ENCODE measurements around the gene DELE1.

DELE1 gene

GRCh38 chr5:141976176-141976575, 52.5 kb downstream of the DELE1 start:
- no peak overlapping the region for H2AFZ ChIP-seq (ENCODE audit: low read depth, low read length)
- no peak overlapping the region for H3K9ac ChIP-seq (ENCODE audit: low read depth, low read length)
- H3K36me3 ChIP-seq (ENCODE audit: insufficient read depth, low read length), result peaks cover 72% of the 10 kb centered on the region
- no peak overlapping the region for H3K4me2 ChIP-seq (ENCODE audit: insufficient read depth, low read length)
- DNase-seq (no peak), ATAC-seq (ENCODE audit: insufficient read depth, low read depth) (no peak)
- no peaks in the 10 kb centered on the region for H4K20me1 ChIP-seq (ENCODE audit: insufficient read depth, low read length)
- H3K27me3 ChIP-seq (ENCODE audit: insufficient read depth, low read length, poor library complexity), result no peaks in the 10 kb centered on the region
- TF ChIP-seq CTCF (IDR thresholded peaks at IDR 0.05; ENCODE audit: borderline replicate concordance, extremely low read depth, low read length, poor library complexity, severe bottlenecking), result no peak
- no peak for TF ChIP-seq EZH2 (IDR thresholded peaks at IDR 0.05; ENCODE audit: borderline replicate concordance, low read depth, low read length, severe bottlenecking)
- no peak overlapping the region for H3K4me3 ChIP-seq (ENCODE audit: low read depth in 1 of 2, low read length in 2 of 2)
- no peak overlapping the region for H3K27ac ChIP-seq (ENCODE audit: low read length)
- H3K4me1 ChIP-seq (ENCODE audit: insufficient read depth, low read length), result peaks cover 3% of the 10 kb centered on the region; the same call in 1 of the 2 replicates
- peaks cover 22% of the 10 kb centered on the region for H3K79me2 ChIP-seq (ENCODE audit: insufficient read depth, low read length)
- no peaks in the 10 kb centered on the region for H3K9me3 ChIP-seq (ENCODE audit: insufficient read depth, low read length, severe bottlenecking)

GRCh38 chr5:141978389-141978788, 54.7 kb downstream of the DELE1 start:
- Histone ChIP-seq H3K9me3 (ENCODE audit: insufficient read depth, low read length, severe bottlenecking) (no peaks in the 10 kb centered on the region), H4K20me1 (ENCODE audit: insufficient read depth, low read length) (no peaks in the 10 kb centered on the region), H3K4me1 (ENCODE audit: insufficient read depth, low read length) (no peaks in the 10 kb centered on the region), H3K4me2 (ENCODE audit: insufficient read depth, low read length) (no peak overlapping the region), H3K79me2 (ENCODE audit: insufficient read depth, low read length) (peaks cover 5% of the 10 kb centered on the region; the same call in 1 of the 2 replicates), H3K27me3 (ENCODE audit: insufficient read depth, low read length, poor library complexity) (no peaks in the 10 kb centered on the region), H3K27ac (ENCODE audit: low read length) (no peak overlapping the region), H3K9ac (ENCODE audit: low read depth, low read length) (no peak overlapping the region), H2AFZ (ENCODE audit: low read depth, low read length) (no peak overlapping the region), H3K36me3 (ENCODE audit: insufficient read depth, low read length) (peaks cover 84% of the 10 kb centered on the region), H3K4me3 (ENCODE audit: low read depth in 1 of 2, low read length in 2 of 2) (no peak overlapping the region)
- DNase-seq (no peak), ATAC-seq (ENCODE audit: insufficient read depth, low read depth) (no peak)
- TF ChIP-seq CTCF (IDR thresholded peaks at IDR 0.05; ENCODE audit: borderline replicate concordance, extremely low read depth, low read length, poor library complexity, severe bottlenecking) (no peak), EZH2 (IDR thresholded peaks at IDR 0.05; ENCODE audit: borderline replicate concordance, low read depth, low read length, severe bottlenecking) (no peak)

GRCh38 chr5:141982626-141983025, 59.0 kb downstream of the DELE1 start:
- Histone ChIP-seq H3K27ac (ENCODE audit: low read length) (no peak overlapping the region), H3K9ac (ENCODE audit: low read depth, low read length) (no peak overlapping the region), H3K4me1 (ENCODE audit: insufficient read depth, low read length) (no peaks in the 10 kb centered on the region), H3K79me2 (ENCODE audit: insufficient read depth, low read length) (no peaks in the 10 kb centered on the region), H3K4me2 (ENCODE audit: insufficient read depth, low read length) (no peak overlapping the region), H3K4me3 (ENCODE audit: low read depth in 1 of 2, low read length in 2 of 2) (no peak overlapping the region), H2AFZ (ENCODE audit: low read depth, low read length) (no peak overlapping the region), H3K36me3 (ENCODE audit: insufficient read depth, low read length) (peaks cover 88% of the 10 kb centered on the region), H4K20me1 (ENCODE audit: insufficient read depth, low read length) (peaks cover 3% of the 10 kb centered on the region; the same call in 1 of the 2 replicates), H3K27me3 (ENCODE audit: insufficient read depth, low read length, poor library complexity) (no peaks in the 10 kb centered on the region), H3K9me3 (ENCODE audit: insufficient read depth, low read length, severe bottlenecking) (no peaks in the 10 kb centered on the region)
- TF ChIP-seq EZH2 (IDR thresholded peaks at IDR 0.05; ENCODE audit: borderline replicate concordance, low read depth, low read length, severe bottlenecking), result no peak
- no peak for TF ChIP-seq CTCF (IDR thresholded peaks at IDR 0.05; ENCODE audit: borderline replicate concordance, extremely low read depth, low read length, poor library complexity, severe bottlenecking)
- DNase-seq, result no peak
- no peak for ATAC-seq (ENCODE audit: insufficient read depth, low read depth)

- no peak overlapping the region for H3K4me2 ChIP-seq (ENCODE audit: insufficient read depth, low read length)
- no peaks in the 10 kb centered on the region for H3K27me3 ChIP-seq (ENCODE audit: insufficient read depth, low read length, poor library complexity)
- no peak overlapping the region for H3K27ac ChIP-seq (ENCODE audit: low read length)
- H3K9me3 ChIP-seq (ENCODE audit: insufficient read depth, low read length, severe bottlenecking), result no peaks in the 10 kb centered on the region
- TF ChIP-seq CTCF (IDR thresholded peaks at IDR 0.05; ENCODE audit: borderline replicate concordance, extremely low read depth, low read length, poor library complexity, severe bottlenecking) (no peak), EZH2 (IDR thresholded peaks at IDR 0.05; ENCODE audit: borderline replicate concordance, low read depth, low read length, severe bottlenecking) (no peak)
- peaks cover 73% of the 10 kb centered on the region for H3K36me3 ChIP-seq (ENCODE audit: insufficient read depth, low read length)
- DNase-seq, result no peak
- H3K4me3 ChIP-seq (ENCODE audit: low read depth in 1 of 2, low read length in 2 of 2), result no peak overlapping the region
- no peak overlapping the region for H2AFZ ChIP-seq (ENCODE audit: low read depth, low read length)
- peaks cover 3% of the 10 kb centered on the region; the same call in 1 of the 2 replicates for H4K20me1 ChIP-seq (ENCODE audit: insufficient read depth, low read length)
- no peak overlapping the region for H3K9ac ChIP-seq (ENCODE audit: low read depth, low read length)
- no peaks in the 10 kb centered on the region for H3K4me1 ChIP-seq (ENCODE audit: insufficient read depth, low read length)
- ATAC-seq (ENCODE audit: insufficient read depth, low read depth), result no peak
- no peaks in the 10 kb centered on the region for H3K79me2 ChIP-seq (ENCODE audit: insufficient read depth, low read length)
Observed at GRCh38 chr5:141986072-141986471, 62.4 kb downstream of the DELE1 start.
